ENCODE data around the gene CPSF4L.

Gene CPSF4L

GRCh38 chr17:73256220-73256619 is 5.5 kb downstream of the CPSF4L start:
- no peak overlapping the region for H3K4me3 Mint-ChIP-seq
- peaks cover 2% of the 10 kb centered on the region for H3K36me3 Mint-ChIP-seq (ENCODE audit: insufficient read depth)
- no peaks in the 10 kb centered on the region for H3K9me3 Mint-ChIP-seq
- DNase-seq (ENCODE audit: low spot score in 2 of 2) = no peak
- H3K4me1 Mint-ChIP-seq = peaks cover 7% of the 10 kb centered on the region
- ATAC-seq (replicated peaks; ENCODE audit: extremely low read depth, poor library complexity, severe bottlenecking) = no peak
- H3K27me3 Mint-ChIP-seq = no peaks in the 10 kb centered on the region
- H3K27ac Mint-ChIP-seq (ENCODE audit: low read depth) = no peak overlapping the region

DNA sequence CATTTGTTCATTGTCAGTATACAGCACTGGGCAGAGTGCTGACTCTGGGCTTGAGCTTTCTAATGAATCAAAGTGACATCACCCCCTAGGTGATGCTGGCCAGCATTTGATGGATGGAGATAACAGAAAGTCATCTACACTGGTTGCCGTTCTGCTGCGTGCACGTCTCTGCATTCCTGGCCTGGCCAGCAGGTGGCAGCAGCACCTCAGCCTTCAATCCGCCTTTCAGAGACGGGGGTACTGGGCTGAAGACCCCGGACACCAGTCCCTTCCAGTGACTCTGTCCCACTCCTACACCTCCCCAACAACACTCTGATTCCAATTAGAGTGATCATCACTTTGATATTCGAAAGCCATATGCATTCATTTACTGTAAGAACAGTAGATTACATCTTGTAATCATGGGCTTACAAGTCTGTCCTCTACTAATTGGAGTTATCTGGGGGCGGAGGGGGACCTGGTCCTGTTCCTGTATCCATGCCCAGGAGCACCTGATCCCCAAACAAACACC is 6.0 kb downstream of the CPSF4L start:
- ATAC-seq (replicated peaks; ENCODE audit: extremely low read depth, poor library complexity, severe bottlenecking) (peak; percentile 56), DNase-seq (ENCODE audit: low spot score in 2 of 2) (peak; percentile 21 to 38)
- Mint-ChIP-seq H3K36me3 (ENCODE audit: insufficient read depth) (peaks cover 2% of the 10 kb centered on the region), H3K9me3 (no peaks in the 10 kb centered on the region), H3K4me3 (no peak overlapping the region), H3K4me1 (peaks cover 7% of the 10 kb centered on the region), H3K27me3 (no peaks in the 10 kb centered on the region), H3K27ac (ENCODE audit: low read depth) (no peak overlapping the region)

DNA sequence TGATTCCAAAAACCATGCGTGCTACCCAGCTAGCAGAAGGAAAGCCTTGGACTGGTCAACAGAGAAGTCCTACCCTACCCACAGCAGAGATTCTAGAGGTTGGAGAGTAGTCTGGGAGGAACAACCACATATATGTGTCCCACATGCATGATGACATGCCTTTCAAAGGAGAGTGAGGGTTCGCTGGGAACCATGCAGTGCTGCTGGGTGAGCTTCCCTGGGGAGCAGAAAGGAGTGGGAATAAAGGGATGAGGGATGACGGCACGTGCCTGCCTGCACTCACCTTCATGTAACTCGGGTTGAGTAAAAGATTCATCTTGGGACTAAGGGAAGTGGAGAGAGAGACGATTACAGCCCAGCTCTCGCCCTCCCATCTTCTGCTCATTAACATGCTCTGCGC is 9.8 kb downstream of the CPSF4L start:
- no peak overlapping the region for H3K4me3 Mint-ChIP-seq
- no peaks in the 10 kb centered on the region for H3K27me3 Mint-ChIP-seq
- no peak for DNase-seq (ENCODE audit: low spot score in 2 of 2)
- H3K36me3 Mint-ChIP-seq (ENCODE audit: insufficient read depth) = peaks cover 8% of the 10 kb centered on the region
- no peak for ATAC-seq (replicated peaks; ENCODE audit: extremely low read depth, poor library complexity, severe bottlenecking)
- H3K27ac Mint-ChIP-seq (ENCODE audit: low read depth) = no peak overlapping the region
- peaks cover 7% of the 10 kb centered on the region for H3K4me1 Mint-ChIP-seq
- H3K9me3 Mint-ChIP-seq = no peaks in the 10 kb centered on the region

DNA sequence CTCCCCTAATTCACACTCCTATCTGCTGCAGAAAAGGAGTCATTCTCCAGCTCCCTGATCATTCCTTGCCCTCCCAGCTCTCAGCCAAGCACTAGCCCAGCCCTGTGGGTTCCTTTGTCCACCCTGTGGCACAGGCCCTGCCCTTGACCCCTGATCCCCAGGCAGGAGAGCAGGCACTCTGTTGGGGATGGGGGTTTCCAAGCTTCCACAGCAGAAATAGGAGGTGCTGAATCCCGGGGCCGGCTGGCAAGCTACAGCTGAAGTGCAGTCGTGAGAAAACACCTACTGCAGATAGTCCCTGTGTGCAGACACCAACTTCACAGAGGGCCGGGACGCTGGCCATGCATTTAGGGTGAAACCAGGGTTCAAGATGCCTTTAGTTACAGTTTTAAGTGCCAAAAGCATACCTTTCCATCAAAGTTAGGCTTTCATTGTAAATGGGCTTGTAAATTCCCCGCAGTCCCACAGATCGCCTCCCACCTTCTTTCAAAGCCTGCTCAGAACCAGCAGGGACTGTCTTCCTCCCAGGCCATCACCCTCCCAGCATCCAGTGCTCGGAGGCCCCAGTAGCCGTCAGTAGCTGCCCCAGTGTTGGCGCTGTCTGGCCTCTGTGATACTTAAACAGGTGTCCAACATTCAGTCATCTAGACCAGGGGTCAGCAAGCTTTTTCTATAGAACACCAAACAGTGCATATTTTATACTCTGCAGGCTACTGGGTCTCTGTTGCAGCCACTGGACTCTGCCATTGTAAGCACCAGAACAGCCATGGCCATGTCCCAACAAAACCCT is 10.6 kb downstream of the CPSF4L start:
- no peak overlapping the region for H3K27ac Mint-ChIP-seq (ENCODE audit: low read depth)
- peaks cover 10% of the 10 kb centered on the region for H3K36me3 Mint-ChIP-seq (ENCODE audit: insufficient read depth)
- H3K4me3 Mint-ChIP-seq = no peak overlapping the region
- no peaks in the 10 kb centered on the region for H3K9me3 Mint-ChIP-seq
- no peak for ATAC-seq (replicated peaks; ENCODE audit: extremely low read depth, poor library complexity, severe bottlenecking)
- DNase-seq (ENCODE audit: low spot score in 2 of 2) = no peak
- H3K27me3 Mint-ChIP-seq = no peaks in the 10 kb centered on the region
- peaks cover 6% of the 10 kb centered on the region for H3K4me1 Mint-ChIP-seq

DNA sequence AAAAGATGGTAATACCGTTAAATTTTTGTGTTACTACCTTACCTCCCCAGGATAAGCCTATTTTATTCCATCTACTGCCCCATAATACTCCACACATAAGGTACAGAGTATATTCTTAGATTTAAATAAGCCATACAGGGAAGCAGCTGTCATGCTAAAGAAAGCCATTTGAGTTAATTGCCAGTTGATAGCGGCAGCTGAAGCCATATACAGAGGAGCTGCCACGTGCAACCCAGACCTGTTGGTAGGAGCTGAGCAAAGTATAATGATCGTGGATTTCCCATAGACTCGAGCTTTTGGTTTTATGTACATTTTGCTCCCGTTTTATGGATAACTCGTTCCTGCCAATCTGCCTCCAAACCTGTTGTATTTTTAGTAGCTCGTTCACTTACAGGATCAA is 12.0 kb downstream of the CPSF4L start:
- DNase-seq (ENCODE audit: low spot score in 2 of 2) (no peak), ATAC-seq (replicated peaks; ENCODE audit: extremely low read depth, poor library complexity, severe bottlenecking) (no peak)
- H3K4me3 Mint-ChIP-seq = no peak overlapping the region
- H3K27ac Mint-ChIP-seq (ENCODE audit: low read depth) = no peak overlapping the region
- no peaks in the 10 kb centered on the region for H3K4me1 Mint-ChIP-seq
- H3K36me3 Mint-ChIP-seq (ENCODE audit: insufficient read depth) = peaks cover 14% of the 10 kb centered on the region
- H3K9me3 Mint-ChIP-seq = no peaks in the 10 kb centered on the region
- H3K27me3 Mint-ChIP-seq = no peaks in the 10 kb centered on the region

GRCh38 chr17:73248532-73248931 is 13.1 kb downstream of the CPSF4L start:
- H3K4me3 Mint-ChIP-seq = no peak overlapping the region
- ATAC-seq (replicated peaks; ENCODE audit: extremely low read depth, poor library complexity, severe bottlenecking) = no peak
- DNase-seq (ENCODE audit: low spot score in 2 of 2) = no peak
- no peaks in the 10 kb centered on the region for H3K27me3 Mint-ChIP-seq
- H3K27ac Mint-ChIP-seq (ENCODE audit: low read depth) = no peak overlapping the region
- no peaks in the 10 kb centered on the region for H3K9me3 Mint-ChIP-seq
- H3K4me1 Mint-ChIP-seq = no peaks in the 10 kb centered on the region
- peaks cover 20% of the 10 kb centered on the region for H3K36me3 Mint-ChIP-seq (ENCODE audit: insufficient read depth)

- no peak for ATAC-seq (replicated peaks; ENCODE audit: extremely low read depth, poor library complexity, severe bottlenecking)
- no peaks in the 10 kb centered on the region for H3K27me3 Mint-ChIP-seq
These were observed 14.0 kb downstream of the CPSF4L start for GRCh38 chr17:73247726-73248125.

DNA sequence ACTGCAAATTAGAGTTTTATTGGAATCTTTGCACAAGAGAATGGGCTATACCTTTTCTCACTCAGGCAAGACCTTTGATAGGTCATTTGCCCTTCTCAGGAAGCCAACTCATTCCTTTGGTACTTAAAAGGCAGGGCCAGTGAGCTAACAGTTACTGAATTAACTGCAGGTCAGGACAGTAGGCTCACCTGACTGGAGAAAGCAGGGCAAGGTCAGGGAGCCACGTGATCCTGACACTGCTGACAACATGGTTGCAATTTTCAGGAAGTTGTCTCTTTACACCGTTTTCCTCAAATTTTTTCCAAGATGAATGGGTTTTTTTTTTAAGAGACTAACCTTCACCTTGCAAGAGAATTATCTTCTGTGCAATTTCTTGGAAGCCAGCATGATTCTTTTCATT is 21.1 kb downstream of the CPSF4L start:
- ATAC-seq (replicated peaks; ENCODE audit: extremely low read depth, poor library complexity, severe bottlenecking) (no peak), DNase-seq (ENCODE audit: low spot score in 2 of 2) (no peak)
- Mint-ChIP-seq H3K9me3 (no peaks in the 10 kb centered on the region), H3K27ac (ENCODE audit: low read depth) (no peak overlapping the region), H3K36me3 (ENCODE audit: insufficient read depth) (peaks cover 14% of the 10 kb centered on the region), H3K4me1 (peaks cover 32% of the 10 kb centered on the region), H3K27me3 (no peaks in the 10 kb centered on the region), H3K4me3 (no peak overlapping the region)

More at GRCh38 chr17:73247726-73248125, 14.0 kb downstream of the CPSF4L start:
- Mint-ChIP-seq H3K36me3 (ENCODE audit: insufficient read depth) (peaks cover 24% of the 10 kb centered on the region), H3K4me1 (no peaks in the 10 kb centered on the region), H3K4me3 (no peak overlapping the region), H3K27ac (ENCODE audit: low read depth) (no peak overlapping the region), H3K9me3 (no peaks in the 10 kb centered on the region)
- DNase-seq (ENCODE audit: low spot score in 2 of 2) = no peak

DNA sequence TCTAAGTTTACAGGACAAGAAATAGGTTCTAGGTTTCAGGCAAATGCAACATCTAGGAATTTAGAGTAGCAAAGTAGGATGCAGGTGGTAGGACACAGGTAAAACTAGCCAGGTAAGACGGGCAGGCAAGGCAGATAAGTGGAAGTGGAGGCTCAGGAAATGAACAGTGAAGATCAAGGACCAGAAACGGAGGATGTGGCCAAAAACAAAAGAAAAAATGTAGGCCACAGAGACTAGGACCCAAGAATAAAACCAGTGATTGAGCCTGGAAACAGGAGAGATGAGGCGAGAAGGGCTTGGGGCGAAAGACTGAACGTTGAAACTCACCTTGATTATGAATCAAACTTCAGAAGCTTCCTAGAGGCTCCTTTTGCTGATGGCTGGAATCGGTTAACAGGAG is 24.0 kb downstream of the CPSF4L start:
- Mint-ChIP-seq H3K27ac (ENCODE audit: low read depth) (peak overlapping the region; percentile 42), H3K27me3 (no peaks in the 10 kb centered on the region), H3K9me3 (no peaks in the 10 kb centered on the region), H3K4me1 (peaks cover 48% of the 10 kb centered on the region), H3K4me3 (peak overlapping the region; percentile 11), H3K36me3 (ENCODE audit: insufficient read depth) (peaks cover 12% of the 10 kb centered on the region)
- DNase-seq (ENCODE audit: low spot score in 2 of 2) (no peak), ATAC-seq (replicated peaks; ENCODE audit: extremely low read depth, poor library complexity, severe bottlenecking) (no peak)

- ATAC-seq (replicated peaks; ENCODE audit: extremely low read depth, poor library complexity, severe bottlenecking) = no peak
- Mint-ChIP-seq H3K9me3 (no peaks in the 10 kb centered on the region), H3K27ac (ENCODE audit: low read depth) (no peak overlapping the region), H3K27me3 (no peaks in the 10 kb centered on the region), H3K4me3 (no peak overlapping the region), H3K36me3 (ENCODE audit: insufficient read depth) (peaks cover 19% of the 10 kb centered on the region), H3K4me1 (peaks cover 66% of the 10 kb centered on the region)
- no peak for DNase-seq (ENCODE audit: low spot score in 2 of 2)
These were observed 26.9 kb downstream of the CPSF4L start for GRCh38 chr17:73234736-73235135.

DNA sequence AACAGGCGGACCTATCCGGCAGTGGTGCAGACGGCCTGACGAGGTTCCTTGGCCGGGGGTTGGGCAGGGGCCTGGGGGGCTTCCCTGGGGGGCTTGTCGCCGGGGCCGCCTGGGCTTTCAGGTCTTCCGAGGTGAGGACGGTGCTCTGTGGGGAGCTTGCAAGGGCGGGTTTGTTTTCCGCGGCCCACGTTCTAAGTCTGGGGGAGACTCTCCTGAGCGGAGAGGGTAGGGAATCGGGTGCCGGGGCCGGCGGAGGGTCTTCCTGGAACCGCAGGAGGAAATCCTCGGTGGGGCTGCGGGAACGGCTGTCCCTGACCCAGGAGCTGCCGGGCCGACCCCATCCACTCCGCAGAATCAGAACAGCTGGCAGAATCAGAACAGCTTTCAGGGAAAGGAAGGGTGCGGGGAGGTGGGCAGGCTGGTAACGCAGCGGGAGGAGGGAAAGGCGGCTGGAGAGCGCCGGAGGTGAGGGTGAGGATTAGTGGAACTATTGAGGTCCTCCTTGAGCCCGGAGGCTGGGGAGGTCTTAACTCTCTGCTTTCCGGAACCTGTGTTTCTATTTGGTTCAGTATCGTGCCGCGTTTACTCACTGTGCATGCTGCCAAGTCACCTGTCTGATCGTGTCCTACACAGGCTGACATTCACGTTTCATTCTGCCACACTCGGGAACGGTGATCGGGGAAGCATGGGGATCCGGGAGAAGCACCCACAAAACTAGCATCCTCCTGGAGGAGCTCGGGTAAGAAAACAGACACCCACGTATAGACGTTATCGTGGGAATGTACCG is 28.9 kb downstream of the CPSF4L start:
- no peak for DNase-seq (ENCODE audit: low spot score in 2 of 2)
- Mint-ChIP-seq H3K27me3 (no peaks in the 10 kb centered on the region), H3K27ac (ENCODE audit: low read depth) (peak overlapping the region; percentile 97), H3K36me3 (ENCODE audit: insufficient read depth) (peaks cover 19% of the 10 kb centered on the region), H3K9me3 (no peaks in the 10 kb centered on the region), H3K4me3 (peak overlapping the region; percentile 93), H3K4me1 (peaks cover 75% of the 10 kb centered on the region)
- ATAC-seq (replicated peaks; ENCODE audit: extremely low read depth, poor library complexity, severe bottlenecking) = peak; percentile 40

DNA sequence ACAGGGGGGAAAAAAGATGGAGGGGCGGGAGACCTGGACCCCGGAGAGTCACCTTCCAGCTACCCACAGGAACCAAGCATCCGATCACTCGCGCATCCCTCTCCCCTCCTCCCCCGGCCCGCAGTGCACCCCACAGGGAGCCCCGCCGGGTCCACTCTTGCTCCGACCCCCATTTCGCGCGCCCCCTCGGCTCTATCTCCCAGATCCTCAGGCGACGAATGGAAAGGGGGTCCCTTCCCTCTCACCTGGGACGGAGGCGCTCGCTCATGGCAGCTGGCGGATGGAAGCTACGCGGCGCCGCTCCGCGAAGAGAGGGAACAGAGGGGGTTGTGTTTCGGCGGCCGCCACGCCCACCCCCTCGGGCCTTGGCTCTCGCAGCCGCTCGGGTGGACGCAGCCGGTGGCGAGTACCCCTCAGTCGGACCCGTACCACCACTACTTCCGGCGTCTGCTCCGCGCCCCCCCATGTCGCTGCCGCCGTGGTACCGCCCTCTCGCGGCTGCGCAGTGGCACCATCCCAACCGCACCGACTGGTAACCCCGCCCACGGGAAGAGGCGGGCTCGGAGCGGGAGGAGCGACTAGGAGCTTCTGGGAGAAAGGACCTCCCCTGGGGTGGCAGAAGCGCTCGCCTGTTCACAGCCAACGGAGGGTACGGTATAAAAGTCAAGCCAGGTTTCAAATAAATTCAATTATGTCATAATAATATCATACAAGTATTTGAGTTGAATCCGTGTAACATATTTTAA is 29.7 kb downstream of the CPSF4L start:
- Mint-ChIP-seq H3K27ac (ENCODE audit: low read depth) (peak overlapping the region; percentile 97), H3K9me3 (no peaks in the 10 kb centered on the region), H3K4me1 (peaks cover 78% of the 10 kb centered on the region), H3K36me3 (ENCODE audit: insufficient read depth) (peaks cover 21% of the 10 kb centered on the region), H3K4me3 (peak overlapping the region; percentile 93), H3K27me3 (no peaks in the 10 kb centered on the region)
- peak; percentile 87 for ATAC-seq (replicated peaks; ENCODE audit: extremely low read depth, poor library complexity, severe bottlenecking)
- DNase-seq (ENCODE audit: low spot score in 2 of 2) = peak; percentile 95 to 96
